ENCODE results near the gene WFDC1. TPM values are rescaled to one million over a fixed set of nuclear protein-coding genes. Genes with fewer than 3 reads are reported as not detected.

WFDC1 gene
- total and polyA plus RNA-seq, 2 experiments from 2014 or later = 0.76 to 0.95 TPM

DNA sequence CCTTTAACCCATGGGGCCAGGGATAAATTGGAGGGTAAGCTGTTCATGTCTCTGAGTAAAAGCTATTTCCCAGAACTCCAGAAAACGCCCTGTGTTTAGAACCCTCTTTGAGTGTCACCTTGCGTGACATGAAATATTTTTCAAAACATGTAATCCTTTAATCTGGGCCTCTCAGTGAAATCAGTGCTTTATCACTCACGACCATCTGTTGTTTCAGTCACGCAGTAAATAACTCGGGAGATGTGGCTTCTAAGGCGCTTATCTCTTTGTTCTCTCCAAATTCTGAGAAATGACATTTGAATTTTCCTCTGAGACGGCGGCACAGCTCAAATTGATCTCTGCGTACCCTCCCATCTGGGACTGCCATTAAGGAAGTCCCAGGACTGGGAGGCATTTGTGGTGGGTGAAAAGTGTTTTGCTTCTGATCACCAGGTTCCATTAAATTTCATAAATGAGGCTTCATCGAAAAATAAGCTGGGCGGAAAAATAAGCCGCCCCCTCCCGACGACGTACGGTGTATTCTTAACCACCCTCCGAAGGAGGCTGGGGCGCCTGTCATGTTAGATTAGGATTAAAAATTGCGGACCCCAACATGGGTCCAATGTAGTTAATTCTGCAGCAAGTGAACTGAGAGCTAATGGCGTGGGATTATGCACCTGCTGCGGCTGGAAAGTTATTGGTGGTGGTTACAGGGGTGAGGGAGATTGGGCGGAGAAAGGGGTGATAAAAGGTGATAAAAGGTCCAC, 12.7 kb downstream of the WFDC1 start:
- ATAC-seq (no peak), DNase-seq (ENCODE audit: low spot score) (no peak)
- TF ChIP-seq, protein P1, sequence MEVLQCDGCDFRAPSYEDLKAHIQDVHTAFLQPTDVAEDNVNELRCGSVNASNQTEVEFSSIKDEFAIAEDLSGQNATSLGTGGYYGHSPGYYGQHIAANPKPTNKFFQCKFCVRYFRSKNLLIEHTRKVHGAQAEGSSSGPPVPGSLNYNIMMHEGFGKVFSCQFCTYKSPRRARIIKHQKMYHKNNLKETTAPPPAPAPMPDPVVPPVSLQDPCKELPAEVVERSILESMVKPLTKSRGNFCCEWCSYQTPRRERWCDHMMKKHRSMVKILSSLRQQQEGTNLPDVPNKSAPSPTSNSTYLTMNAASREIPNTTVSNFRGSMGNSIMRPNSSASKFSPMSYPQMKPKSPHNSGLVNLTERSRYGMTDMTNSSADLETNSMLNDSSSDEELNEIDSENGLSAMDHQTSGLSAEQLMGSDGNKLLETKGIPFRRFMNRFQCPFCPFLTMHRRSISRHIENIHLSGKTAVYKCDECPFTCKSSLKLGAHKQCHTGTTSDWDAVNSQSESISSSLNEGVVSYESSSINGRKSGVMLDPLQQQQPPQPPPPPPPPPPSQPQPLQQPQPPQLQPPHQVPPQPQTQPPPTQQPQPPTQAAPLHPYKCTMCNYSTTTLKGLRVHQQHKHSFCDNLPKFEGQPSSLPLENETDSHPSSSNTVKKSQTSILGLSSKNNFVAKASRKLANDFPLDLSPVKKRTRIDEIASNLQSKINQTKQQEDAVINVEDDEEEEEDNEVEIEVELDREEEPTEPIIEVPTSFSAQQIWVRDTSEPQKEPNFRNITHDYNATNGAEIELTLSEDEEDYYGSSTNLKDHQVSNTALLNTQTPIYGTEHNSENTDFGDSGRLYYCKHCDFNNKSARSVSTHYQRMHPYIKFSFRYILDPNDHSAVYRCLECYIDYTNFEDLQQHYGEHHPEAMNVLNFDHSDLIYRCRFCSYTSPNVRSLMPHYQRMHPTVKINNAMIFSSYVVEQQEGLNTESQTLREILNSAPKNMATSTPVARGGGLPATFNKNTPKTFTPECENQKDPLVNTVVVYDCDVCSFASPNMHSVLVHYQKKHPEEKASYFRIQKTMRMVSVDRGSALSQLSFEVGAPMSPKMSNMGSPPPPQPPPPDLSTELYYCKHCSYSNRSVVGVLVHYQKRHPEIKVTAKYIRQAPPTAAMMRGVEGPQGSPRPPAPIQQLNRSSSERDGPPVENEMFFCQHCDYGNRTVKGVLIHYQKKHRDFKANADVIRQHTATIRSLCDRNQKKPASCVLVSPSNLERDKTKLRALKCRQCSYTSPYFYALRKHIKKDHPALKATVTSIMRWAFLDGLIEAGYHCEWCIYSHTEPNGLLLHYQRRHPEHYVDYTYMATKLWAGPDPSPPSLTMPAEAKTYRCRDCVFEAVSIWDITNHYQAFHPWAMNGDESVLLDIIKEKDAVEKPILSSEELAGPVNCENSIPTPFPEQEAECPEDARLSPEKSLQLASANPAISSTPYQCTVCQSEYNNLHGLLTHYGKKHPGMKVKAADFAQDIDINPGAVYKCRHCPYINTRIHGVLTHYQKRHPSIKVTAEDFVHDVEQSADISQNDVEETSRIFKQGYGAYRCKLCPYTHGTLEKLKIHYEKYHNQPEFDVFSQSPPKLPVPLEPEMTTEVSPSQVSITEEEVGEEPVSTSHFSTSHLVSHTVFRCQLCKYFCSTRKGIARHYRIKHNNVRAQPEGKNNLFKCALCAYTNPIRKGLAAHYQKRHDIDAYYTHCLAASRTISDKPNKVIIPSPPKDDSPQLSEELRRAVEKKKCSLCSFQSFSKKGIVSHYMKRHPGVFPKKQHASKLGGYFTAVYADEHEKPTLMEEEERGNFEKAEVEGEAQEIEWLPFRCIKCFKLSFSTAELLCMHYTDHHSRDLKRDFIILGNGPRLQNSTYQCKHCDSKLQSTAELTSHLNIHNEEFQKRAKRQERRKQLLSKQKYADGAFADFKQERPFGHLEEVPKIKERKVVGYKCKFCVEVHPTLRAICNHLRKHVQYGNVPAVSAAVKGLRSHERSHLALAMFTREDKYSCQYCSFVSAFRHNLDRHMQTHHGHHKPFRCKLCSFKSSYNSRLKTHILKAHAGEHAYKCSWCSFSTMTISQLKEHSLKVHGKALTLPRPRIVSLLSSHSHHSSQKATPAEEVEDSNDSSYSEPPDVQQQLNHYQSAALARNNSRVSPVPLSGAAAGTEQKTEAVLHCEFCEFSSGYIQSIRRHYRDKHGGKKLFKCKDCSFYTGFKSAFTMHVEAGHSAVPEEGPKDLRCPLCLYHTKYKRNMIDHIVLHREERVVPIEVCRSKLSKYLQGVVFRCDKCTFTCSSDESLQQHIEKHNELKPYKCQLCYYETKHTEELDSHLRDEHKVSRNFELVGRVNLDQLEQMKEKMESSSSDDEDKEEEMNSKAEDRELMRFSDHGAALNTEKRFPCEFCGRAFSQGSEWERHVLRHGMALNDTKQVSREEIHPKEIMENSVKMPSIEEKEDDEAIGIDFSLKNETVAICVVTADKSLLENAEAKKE (CRISPR knock-in tag; IDR thresholded peaks at IDR 0.05) = no peak
- TF ChIP-seq, protein P2, sequence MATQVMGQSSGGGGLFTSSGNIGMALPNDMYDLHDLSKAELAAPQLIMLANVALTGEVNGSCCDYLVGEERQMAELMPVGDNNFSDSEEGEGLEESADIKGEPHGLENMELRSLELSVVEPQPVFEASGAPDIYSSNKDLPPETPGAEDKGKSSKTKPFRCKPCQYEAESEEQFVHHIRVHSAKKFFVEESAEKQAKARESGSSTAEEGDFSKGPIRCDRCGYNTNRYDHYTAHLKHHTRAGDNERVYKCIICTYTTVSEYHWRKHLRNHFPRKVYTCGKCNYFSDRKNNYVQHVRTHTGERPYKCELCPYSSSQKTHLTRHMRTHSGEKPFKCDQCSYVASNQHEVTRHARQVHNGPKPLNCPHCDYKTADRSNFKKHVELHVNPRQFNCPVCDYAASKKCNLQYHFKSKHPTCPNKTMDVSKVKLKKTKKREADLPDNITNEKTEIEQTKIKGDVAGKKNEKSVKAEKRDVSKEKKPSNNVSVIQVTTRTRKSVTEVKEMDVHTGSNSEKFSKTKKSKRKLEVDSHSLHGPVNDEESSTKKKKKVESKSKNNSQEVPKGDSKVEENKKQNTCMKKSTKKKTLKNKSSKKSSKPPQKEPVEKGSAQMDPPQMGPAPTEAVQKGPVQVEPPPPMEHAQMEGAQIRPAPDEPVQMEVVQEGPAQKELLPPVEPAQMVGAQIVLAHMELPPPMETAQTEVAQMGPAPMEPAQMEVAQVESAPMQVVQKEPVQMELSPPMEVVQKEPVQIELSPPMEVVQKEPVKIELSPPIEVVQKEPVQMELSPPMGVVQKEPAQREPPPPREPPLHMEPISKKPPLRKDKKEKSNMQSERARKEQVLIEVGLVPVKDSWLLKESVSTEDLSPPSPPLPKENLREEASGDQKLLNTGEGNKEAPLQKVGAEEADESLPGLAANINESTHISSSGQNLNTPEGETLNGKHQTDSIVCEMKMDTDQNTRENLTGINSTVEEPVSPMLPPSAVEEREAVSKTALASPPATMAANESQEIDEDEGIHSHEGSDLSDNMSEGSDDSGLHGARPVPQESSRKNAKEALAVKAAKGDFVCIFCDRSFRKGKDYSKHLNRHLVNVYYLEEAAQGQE (IDR thresholded peaks at IDR 0.05; ENCODE audit: unreplicated experiment) = no peak
- TF ChIP-seq EZH2 (IDR thresholded peaks at IDR 0.05; ENCODE audit: low read depth, unreplicated experiment) (no peak), NANOG (IDR thresholded peaks at IDR 0.05; ENCODE audit: borderline replicate concordance) (no peak), POLR2AphosphoS5 (IDR thresholded peaks at IDR 0.05; ENCODE audit: low read depth) (no peak), CREB1 (CRISPR knock-in tag; IDR thresholded peaks at IDR 0.05; ENCODE audit: low read depth) (no peak), JUNB (IDR thresholded peaks at IDR 0.05; ENCODE audit: unreplicated experiment) (no peak), STAT1 (IDR thresholded peaks at IDR 0.05; ENCODE audit: unreplicated experiment) (no peak), ZNF331 (CRISPR knock-in tag; IDR thresholded peaks at IDR 0.05; ENCODE audit: low read depth) (no peak), ZNF114 (CRISPR knock-in tag; IDR thresholded peaks at IDR 0.05) (no peak), EZH2phosphoT487 (IDR thresholded peaks at IDR 0.05; ENCODE audit: unreplicated experiment) (no peak)
- TF ChIP-seq, protein P3, sequence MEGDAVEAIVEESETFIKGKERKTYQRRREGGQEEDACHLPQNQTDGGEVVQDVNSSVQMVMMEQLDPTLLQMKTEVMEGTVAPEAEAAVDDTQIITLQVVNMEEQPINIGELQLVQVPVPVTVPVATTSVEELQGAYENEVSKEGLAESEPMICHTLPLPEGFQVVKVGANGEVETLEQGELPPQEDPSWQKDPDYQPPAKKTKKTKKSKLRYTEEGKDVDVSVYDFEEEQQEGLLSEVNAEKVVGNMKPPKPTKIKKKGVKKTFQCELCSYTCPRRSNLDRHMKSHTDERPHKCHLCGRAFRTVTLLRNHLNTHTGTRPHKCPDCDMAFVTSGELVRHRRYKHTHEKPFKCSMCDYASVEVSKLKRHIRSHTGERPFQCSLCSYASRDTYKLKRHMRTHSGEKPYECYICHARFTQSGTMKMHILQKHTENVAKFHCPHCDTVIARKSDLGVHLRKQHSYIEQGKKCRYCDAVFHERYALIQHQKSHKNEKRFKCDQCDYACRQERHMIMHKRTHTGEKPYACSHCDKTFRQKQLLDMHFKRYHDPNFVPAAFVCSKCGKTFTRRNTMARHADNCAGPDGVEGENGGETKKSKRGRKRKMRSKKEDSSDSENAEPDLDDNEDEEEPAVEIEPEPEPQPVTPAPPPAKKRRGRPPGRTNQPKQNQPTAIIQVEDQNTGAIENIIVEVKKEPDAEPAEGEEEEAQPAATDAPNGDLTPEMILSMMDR (conservative IDR thresholded peaks at IDR 0.05; ENCODE audit: low read depth in 2 of 2) = no peak
- TF ChIP-seq, protein P4, sequence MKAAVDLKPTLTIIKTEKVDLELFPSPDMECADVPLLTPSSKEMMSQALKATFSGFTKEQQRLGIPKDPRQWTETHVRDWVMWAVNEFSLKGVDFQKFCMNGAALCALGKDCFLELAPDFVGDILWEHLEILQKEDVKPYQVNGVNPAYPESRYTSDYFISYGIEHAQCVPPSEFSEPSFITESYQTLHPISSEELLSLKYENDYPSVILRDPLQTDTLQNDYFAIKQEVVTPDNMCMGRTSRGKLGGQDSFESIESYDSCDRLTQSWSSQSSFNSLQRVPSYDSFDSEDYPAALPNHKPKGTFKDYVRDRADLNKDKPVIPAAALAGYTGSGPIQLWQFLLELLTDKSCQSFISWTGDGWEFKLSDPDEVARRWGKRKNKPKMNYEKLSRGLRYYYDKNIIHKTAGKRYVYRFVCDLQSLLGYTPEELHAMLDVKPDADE (IDR thresholded peaks at IDR 0.05) = no peak
- no peaks in the 10 kb centered on the region for H4K20me1 ChIP-seq (replicated peaks; ENCODE audit: insufficient read depth)
- no peaks in the 10 kb centered on the region for H3K27me3 ChIP-seq (ENCODE audit: insufficient read depth)
- H3K4me2 ChIP-seq = no peak overlapping the region
- Mint-ChIP-seq H3K36me3 (ENCODE audit: low read depth) (no peaks in the 10 kb centered on the region), H3K4me1 (peaks cover 18% of the 10 kb centered on the region), H3K4me3 (no peak overlapping the region), H3K27ac (no peak overlapping the region), H3K27me3 (ENCODE audit: insufficient read depth, low read depth, poor library complexity) (peaks cover 21% of the 10 kb centered on the region), H3K9me3 (no peaks in the 10 kb centered on the region)
- no peaks in the 10 kb centered on the region for H3K9me2 ChIP-seq (ENCODE audit: insufficient read depth)
- no peak overlapping the region for H2AFZ ChIP-seq
- no peaks in the 10 kb centered on the region for H3K79me2 ChIP-seq (replicated peaks; ENCODE audit: insufficient read depth)
- peaks cover 3% of the 10 kb centered on the region for H3K4me1 ChIP-seq (ENCODE audit: insufficient read depth)
- H3K4me3 ChIP-seq = no peak overlapping the region
- H3K36me3 ChIP-seq (ENCODE audit: insufficient read depth) = no peaks in the 10 kb centered on the region
- H3F3A ChIP-seq (replicated peaks; ENCODE audit: low read depth) = no peaks in the 10 kb centered on the region
- H3K27ac ChIP-seq (ENCODE audit: low read depth) = no peak overlapping the region
